ENCODE results near the gene ST3GAL5.
"Not testable (repeated sequence)": the region's sequence is repeated elsewhere in the genome, so short reads cannot be mapped to it uniquely, and the experiment has no call there.

ST3GAL5 gene

DNA sequence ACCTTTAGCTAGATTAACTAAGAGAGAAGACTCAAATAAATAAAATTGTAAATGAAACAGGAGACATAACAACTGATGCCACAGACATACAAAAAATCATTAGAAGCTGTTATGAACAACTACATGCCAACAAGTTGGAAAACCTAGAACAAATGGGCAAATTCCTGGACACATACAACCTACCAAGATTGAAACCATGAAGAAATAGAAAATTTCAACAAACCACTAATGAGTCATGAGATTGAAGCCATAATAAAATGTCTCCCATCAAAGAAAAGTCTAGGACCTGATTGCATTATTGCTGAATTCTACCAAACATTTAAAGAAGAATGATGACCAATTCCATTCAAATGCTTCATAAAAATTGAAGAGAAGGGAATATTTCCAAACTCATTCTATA, 54.3 kb downstream of the ST3GAL5 start:
- no peak for DNase-seq (ENCODE audit: low spot score)

DNA sequence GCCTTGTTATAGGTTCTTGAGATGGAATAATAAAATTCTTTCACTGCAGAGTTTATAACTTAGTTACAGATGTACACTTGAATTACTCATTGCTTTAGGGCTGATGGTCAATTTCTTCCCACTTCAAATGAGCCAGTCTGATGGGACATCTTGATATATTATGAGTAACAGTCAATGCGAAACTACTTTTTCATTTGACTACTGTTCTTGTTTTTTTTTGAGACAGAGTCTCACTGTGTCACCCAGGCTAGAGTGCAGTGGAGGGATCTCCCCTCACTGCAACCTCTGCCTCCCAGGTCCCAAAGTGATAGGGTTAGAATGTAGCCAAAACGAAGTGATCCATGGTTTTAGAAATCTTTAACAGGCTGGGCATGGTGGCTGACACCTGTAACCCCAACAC, 57.1 kb downstream of the ST3GAL5 start:
- no peak for DNase-seq (ENCODE audit: low spot score)

DNA sequence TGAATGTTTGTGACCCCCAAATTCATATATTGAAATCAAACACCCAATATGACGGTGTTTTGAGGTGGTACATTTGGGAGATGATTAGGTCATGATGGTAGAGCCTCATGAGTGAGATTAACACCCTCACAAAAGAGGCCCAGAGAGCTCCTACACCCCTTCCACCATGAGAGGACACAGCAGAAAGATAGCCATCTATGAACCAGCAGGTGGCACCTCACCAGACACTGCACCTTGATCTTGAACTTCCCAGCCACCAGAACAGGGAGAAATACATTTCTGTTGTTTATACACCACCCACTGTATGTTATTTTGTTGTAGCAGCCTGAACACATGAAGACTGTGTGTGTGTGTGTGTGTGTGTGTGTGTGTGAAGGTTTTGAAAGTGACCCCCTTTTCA, 58.1 kb downstream of the ST3GAL5 start:
- DNase-seq (ENCODE audit: low spot score): no peak

DNA sequence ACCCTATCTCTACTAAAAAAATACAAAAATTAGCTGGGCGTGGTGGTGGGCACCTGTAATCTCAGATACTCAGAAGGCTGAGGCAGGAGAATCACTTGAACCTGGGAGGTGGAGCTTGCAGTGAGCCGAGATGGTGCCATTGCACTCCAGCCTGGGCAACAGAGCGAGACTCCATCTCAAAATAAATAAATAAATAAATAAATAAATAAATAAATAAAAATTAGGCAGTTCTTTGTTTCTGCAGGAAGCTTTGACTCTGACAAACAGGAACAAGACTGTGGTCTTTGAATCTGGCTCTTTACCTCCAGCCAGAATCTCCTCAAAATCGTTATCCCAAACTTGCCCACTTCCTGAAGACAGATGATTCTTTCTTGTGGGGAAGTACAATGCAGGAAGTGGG, 59.4 kb downstream of the ST3GAL5 start:
- DNase-seq (ENCODE audit: low spot score): not testable (repeated sequence)

DNA sequence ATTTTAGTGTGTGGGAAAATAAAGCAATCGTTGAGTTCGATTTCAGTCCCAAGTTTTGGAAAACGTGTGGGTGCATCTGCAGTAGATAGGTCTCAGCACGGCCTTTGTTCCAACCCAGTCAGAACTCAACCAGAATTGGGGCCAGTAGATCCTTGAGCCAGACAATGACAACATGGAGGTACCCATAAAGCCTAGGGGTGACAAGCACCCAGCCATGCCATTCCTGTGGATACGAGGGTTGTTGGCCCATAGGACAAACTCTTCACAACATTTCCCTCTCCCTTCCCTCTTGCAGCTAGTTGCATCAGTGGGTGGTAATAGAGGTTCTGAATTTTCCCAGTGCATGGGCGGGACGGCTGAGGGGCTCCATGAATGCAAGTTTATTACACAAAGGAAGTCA, 60.1 kb downstream of the ST3GAL5 start:
- DNase-seq (ENCODE audit: low spot score): no peak

DNA sequence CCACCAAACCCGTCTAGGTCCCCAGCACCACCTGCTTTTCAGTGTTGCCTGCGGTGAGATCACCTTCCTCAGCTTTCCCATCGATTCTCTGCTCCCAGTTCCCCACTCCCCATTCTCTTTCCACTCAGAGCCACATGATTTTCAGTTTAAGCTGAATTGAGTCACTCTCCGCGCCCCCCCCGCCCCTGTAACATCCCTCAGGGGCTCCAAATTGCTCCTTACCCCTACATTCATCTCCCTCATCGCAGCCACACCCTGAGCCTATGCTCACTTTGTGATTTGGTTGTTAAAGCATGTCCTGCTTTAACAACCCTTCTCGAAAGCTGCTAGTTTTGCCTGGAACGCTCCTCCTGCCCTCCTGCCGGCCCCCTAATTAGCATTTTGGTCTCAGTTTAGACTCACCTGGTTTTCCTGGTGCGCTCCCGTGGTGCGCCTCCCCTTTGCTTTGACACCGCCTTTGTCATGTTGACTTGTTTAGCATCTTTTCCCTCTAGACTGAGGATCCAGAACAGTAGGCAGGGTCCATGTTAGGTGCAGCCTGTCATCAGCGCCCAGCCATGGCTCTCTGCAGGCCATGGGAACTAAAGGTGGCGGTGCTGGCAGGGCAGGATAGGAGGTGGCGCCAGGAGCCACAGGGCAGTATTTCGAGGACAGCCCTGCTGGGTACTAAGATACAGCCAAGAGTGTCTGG, 60.8 kb downstream of the ST3GAL5 start:
- no peak for DNase-seq (ENCODE audit: low spot score)

DNA sequence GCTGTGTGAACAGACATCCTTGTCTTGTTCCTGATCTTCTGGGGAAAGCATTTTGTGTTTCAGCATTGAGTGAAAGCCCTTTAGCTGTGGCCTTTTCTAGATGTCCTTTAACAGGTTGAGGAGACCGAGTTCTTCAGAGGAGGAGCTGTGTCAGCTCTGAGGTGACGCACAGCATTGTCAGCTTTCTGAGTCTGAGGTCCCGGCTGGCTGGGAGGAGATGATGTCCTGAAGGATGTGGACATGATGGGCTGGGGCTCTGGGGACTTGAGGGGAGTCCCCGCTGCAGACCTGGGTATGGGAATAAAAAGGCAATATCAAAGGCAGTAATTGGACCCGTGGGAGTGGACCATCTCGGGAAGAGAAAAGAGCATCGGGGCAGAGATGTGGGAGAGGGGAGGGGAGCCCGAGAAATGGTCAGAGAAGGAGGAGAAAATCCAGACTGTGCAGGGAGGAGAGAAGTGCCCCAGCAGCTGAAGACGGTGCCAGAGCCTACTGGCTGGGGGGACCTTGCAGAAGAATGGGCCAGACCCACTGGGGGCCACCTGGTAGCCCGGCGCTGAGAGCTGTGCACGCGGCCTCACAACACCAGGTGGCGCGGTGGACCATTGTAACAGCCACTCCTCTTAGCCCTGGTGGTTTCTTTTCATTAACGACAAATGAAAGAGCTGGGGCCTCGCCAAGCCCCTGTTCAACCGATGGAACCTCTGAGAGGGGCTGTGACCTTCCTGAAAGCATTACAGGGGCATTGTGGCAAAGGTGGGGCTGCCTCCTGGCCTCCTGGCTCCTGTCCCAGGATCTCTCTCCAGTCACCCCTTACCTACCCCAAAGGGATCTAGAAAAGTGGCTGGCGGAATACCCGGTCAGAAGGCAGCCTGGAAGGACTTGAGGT, 61.6 kb downstream of the ST3GAL5 start:
- peak; percentile 49 for DNase-seq (ENCODE audit: low spot score)

DNA sequence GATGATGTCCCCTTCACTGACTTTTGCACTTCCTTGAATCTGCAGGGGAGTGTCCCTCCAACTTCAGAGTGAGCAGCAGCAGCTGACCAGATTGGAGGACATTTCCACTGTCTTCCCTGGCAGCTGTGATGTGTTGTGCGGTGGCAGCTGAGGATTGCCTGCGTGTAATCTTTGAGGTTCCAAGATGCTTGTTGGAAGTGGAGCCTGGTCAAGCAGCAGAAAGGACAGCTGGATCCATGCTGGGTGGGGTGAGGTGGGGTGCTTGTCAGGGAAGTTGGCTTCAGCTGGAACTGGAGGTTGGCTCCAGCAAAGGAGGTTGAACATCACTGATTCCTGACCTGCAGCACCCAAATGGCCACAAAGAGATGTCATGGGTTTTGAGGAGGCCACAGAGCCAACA, 64.8 kb downstream of the ST3GAL5 start:
- DNase-seq (ENCODE audit: low spot score): no peak

DNA sequence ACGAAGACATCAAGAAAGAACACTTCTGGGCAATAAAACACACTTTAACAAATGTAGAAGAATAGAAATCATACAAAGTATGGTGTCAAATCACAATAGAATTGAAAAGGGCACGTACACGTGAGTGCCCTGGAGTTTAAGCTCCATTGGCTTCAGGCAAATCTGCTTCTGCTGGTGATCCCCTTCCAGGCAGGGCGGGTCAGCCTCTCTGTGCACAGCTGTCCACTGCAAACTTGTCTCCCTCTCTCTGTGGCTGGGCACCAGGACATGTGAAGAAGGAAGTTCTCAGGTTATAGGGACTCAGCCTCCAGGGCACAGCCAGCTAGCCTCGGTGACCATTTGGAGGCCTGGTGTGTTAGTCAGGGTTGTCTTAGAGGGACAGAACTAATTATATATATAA, 66.0 kb downstream of the ST3GAL5 start:
- no peak for DNase-seq (ENCODE audit: low spot score)

DNA sequence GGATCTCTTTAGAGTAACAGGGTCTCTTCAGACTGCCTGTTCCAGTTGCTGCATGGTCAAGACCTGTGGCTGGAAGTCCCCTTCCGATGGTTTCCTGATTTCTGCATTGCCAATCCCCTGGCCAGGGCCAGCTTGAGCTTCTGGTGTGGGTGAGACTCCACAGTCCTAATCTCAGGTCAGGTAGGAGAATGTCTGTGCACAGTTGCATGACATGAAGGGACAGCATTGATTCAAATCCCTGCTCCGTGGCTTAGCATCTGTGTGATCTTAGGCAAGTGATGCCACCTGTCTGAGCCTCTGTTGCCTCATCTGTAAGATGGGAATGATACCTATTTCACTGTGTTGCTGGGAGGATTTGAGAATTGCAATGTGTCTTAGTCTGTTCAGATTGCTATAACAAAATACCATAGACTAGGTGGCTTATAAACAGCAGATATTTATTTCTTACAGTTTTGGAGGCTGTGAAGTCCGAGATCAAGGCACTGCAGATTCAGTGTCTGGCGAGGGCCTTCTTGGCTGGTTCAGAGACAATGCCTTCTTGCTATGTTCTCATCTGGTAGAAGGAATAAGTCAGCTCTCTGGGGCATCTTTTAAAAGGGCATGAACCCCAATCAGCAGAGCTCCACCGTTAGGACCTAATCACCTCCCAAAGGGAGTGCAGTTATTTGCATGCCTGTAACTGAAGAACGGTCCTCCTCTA, 68.8 kb downstream of the ST3GAL5 start:
- DNase-seq (ENCODE audit: low spot score): no peak

DNA sequence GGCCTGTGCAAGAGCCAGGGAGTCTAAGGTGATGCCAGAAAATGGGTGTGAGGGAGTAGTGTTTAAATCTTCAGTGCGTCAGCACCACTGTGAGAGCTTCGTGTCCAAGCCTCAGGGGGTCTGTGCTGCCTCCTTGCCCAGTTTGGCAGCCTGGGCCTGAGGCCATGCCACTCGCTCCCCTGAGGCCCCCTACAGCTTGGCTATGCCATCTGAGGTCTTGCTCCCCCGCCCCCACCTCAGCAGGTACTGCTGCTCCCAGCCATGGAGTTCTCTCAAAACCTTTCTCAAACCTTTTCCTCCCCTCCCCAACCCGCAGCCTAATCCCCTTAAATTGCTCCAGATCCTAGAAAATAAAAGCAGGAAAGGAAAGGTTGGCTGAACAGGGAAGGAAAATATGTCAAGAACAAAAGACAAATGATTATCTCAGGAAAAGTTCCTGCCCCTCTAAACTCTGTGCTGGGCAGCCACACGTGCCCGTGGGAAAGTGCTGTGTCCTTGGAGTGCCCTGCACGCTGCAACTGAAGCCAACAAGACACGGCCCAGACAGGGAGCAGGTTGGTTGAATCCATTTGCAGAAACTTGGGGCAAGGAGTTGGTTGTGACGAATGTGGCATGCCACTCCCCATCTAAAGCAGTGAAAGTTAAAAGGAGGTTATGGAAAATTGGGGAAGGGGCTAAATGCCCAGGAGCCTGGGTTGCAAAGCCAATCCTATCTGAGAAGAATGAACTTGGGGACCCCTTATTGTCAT, 73.8 kb downstream of the ST3GAL5 start:
- no peak for DNase-seq (ENCODE audit: low spot score)

DNA sequence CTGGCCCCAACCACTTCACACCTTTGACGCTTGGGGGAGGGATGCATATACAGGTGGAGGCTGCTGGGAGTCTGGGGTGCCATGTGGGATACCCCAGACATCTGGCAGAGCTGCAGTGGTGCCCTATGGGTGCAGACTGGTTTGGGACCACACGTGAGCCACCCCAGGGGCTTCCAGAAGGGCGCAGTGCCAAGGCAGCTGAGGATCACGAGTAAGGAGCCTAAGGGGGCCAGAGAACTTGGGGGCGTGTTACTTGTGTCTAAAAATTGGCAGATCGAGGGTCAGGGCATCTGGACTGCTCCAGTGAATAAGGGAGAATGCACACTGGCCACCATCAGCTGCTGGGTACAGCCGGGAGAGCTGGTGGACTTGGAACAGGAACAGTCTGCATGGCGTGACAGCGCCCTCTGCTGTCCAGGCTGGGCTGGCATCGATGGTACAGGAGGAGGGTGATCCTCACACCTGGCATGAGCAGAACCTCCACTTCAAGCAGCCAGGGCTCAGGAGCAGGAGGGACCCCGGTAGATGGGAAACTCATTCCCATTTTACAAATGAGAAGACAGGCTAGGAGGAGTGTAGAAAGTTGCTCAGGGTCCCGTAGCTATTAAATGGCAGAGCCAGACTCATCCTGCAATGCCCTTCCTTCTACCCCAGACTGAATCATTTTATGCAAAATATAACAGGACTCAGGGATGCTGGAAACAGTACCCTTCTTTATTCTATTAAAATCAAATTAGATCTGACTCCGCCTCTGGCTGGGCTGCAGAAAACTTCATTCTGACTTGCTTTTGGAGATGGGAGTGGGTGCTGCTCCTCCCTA, 74.6 kb downstream of the ST3GAL5 start:
- peak; percentile 93 for DNase-seq (ENCODE audit: low spot score)

DNA sequence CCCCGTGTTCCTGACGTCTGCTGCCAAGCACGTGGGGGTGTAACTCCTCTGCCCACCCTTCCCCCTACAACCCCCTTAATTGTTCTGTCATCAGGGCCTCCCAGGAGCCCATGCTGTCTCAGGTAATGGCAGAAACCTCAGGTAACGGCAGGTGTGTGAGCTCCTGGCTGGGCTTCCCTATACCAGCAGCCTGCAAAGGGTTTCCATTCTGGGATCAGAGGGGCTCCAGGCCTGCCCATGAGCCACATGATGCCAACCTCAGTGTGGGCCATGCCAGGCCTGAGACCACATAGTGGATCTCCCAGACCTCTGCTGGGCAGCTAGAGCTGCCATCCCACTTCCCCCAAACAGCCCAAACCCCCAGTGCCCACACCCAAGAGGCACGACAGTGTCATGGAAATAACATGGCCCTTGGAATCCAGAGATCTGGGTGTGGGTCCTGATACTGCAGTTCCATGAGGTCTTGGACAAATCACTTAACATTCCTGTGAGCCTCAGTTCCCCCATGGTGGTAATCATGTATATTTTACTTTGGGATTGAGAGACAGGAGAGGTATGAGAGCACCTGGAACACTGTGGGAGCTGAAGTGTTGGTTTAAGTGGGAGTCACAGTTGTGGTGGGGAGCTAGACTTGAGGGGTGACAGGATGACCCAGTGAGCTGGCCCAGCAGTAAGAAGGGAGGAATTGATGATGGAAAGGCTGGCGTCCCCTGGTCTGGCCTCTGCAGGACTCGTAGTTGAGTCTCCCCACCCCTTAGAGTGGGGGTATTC, 75.4 kb downstream of the ST3GAL5 start:
- no peak for DNase-seq (ENCODE audit: low spot score)

DNA sequence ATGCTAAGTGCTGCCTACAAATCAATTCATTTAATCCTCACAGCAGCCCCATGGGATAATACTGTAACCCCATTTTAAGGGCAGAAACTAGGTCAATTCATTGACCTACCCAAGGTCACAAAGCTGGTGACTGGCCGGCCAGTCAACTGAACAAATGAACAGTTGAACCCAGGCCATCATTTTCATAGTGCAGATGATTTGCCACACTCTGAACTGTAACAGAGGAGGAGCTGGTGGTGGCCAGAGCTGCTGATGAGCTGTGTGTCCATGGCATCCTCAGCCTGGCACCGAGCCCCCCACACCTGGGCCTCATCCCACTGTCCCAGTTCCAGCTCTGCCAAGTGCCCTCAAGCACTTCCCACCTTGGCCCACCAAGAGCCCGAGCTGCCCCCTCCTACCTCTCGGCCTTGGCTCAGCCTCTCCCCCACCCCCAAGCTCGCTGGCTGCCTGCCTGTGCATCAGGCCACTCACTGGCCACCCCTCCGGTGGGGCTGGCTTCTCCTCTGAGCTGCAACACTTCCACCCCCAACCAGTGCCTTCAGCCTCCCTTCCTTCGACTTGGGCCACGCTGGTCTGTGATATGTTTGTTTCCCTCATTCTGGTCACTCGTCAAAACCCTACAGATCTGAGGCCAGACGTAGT, 76.6 kb downstream of the ST3GAL5 start:
- no peak for DNase-seq (ENCODE audit: low spot score)

DNA sequence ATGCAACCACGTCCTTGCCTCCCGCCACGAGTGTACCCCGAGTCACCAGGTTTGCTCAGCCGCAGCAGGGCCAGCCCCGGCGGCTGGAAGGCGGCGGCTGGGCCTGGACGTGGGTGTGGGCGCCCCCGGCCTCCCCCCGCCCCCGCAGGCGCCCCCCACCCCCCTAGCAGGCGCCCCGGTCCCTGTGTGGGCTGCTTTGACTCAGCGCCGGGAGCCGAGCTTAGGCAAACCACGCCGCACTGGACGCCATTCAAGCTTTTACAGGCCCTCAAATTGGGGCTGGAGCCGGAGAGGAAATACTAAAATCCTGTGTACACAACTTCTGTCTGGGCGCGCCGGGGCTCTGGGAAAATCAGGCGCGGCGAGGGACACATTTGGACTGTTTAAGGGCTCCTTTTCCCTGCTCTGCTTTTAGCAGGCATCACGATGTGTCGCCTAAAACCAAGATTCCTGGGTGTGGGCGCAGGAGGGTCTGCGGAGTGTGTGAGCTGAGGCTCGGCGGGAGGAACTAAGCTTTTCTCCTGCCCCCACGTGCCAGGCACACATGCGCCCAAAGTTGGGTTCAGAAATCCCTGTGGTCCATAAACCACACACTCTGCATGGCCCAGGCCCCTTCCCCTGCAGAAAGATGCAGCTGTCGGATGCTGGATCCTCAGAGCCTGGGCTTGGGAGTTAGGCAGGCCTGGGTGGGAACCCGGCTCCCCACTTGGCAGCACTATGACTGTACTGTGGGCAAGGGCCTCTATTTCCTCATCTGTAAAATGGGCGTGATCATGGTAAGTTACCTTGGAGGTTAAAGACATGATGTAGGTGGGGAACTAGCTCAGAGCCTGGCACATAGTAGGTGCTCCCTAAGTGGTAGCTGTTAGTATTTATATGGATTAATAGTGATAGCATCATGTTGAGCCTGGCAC, 77.4 kb downstream of the ST3GAL5 start:
- no peak for DNase-seq (ENCODE audit: low spot score)

DNA sequence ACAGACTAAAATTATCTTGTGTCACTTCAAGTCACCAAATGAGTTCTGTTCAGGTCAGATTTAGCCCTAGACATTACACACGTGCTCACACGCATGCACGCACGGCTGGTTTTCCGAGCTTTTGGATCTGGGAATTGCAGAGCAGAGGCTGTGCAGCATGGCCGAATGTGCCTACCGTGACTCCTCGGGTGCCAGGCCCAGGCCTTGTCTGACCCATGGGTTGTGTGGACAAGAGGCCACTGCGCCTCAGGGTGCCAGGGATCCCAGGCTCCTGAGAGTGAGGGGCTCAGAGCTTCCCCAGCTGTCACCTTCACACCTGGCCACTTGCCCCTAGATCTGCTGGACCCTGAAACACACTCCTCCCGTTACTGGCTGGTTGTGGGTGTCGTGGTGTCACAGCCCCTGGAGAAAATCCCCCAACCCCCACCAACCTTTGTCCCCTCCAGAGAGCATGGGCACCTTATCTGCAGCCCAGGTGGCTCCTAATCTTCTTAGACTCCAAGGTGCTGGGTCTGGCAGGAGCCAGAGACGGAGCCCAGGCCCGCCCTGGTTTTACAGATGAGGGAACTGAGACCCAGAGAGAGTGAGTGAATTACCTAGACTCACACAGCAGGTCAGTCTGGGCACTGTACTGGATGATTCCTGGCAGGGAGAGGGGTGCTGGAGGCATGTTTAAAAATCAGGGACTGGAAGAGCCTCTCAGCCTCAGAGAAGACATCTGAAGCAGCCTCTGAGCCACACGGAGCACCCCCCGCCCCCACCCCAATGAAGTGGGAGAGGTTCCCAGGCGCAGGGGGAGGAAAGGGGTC, 78.2 kb downstream of the ST3GAL5 start:
- no peak for DNase-seq (ENCODE audit: low spot score)

DNA sequence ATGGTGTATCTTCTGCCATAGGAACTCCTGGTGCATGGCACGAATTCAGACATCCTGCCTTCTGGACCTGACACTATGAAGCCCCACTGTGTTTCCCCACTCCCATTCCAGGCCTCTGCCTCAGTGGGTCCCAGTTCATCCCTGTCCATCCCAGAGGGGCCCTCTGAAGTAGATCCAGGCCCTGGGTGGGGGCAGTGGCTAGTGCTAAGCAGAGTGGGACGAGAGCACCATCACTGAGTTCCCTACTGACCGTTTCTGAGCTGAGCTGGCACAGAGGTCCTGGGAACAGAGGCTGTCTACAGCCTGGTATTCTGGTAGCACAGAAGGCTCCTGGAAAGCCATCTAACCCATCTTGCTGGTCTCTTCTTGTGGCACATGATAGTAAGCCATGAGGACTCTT, 81.0 kb downstream of the ST3GAL5 start:
- DNase-seq (ENCODE audit: low spot score): no peak
